Endothelial cell of umbilical vein (primary cell): ENCODE results near the gene RBM20.

Experiments used
- CTCF ChIP-seq, 2 donors: IDR thresholded peaks; 1 replicate in 1 of 2; 2 replicates in 1 of 2; pipeline ENCODE4 v1.5.1; 2011; ENCODE audit warnings: low read length in 2 of 2, mild to moderate bottlenecking in 2 of 2, moderate library complexity in 2 of 2, control low read depth in 1 of 2, inconsistent platforms in 1 of 2, low read depth in 1 of 2; ENCODE audit not compliant: insufficient read depth in 1 of 2; ENCODE audit errors: extremely low read depth in 1 of 2
- EZH2 ChIP-seq: IDR thresholded peaks from 2 replicates; pipeline ENCODE4 v1.6.1; 2012; ENCODE audit warnings: borderline replicate concordance, low read depth, mild to moderate bottlenecking, moderate library complexity, low read length, inconsistent platforms; ENCODE audit not compliant: severe bottlenecking
- FOS ChIP-seq: IDR thresholded peaks from 2 replicates; pipeline ENCODE4 v1.6.1; 2011; ENCODE audit warnings: mild to moderate bottlenecking, low read length, moderate library complexity, borderline replicate concordance; ENCODE audit not compliant: insufficient read depth
- GATA2 ChIP-seq: IDR thresholded peaks from 2 replicates; pipeline ENCODE4 v1.7.0; 2011; ENCODE audit warnings: low read depth, mild to moderate bottlenecking, moderate library complexity, mixed read lengths, low read length; ENCODE audit not compliant: insufficient read length, insufficient read depth
- JUN ChIP-seq: IDR thresholded peaks from 2 replicates; pipeline ENCODE4 v1.6.1; 2011; ENCODE audit warnings: borderline replicate concordance, low read depth; ENCODE audit not compliant: insufficient read length, insufficient read depth
- MAX ChIP-seq: IDR thresholded peaks from 2 replicates; pipeline ENCODE4 v1.6.1; 2011; ENCODE audit not compliant: insufficient read depth, insufficient read length
- MYC ChIP-seq: IDR thresholded peaks from one replicate; pipeline ENCODE4 v1.6.1; 2011; ENCODE audit warnings: mild to moderate bottlenecking, low read depth, low read length
- POLR2A ChIP-seq: IDR thresholded peaks from 2 replicates; pipeline ENCODE4 v1.6.1; 2012; ENCODE audit warnings: low read depth, mild to moderate bottlenecking, control low read depth, low read length
- POLR2AphosphoS5 ChIP-seq: IDR thresholded peaks from 2 replicates; pipeline ENCODE4 v1.6.1; 2012; ENCODE audit warnings: low read depth, mild to moderate bottlenecking, control low read depth, low read length, moderate library complexity; ENCODE audit not compliant: insufficient read depth

- no peak for TF ChIP-seq POLR2AphosphoS5
- TF ChIP-seq MYC: no peak
- TF ChIP-seq CTCF (IDR thresholded peaks at IDR 0.05; ENCODE audit: extremely low read depth in 1 of 2, insufficient read depth in 1 of 2, low read depth in 1 of 2, low read length in 2 of 2): no peak
- TF ChIP-seq MAX: no peak
- TF ChIP-seq FOS: no peak
- TF ChIP-seq POLR2A: no peak
- no peak for TF ChIP-seq JUN
- no peak for TF ChIP-seq EZH2
- no peak for TF ChIP-seq GATA2
Observed at GRCh38 chr10:110612087-110612486, 32.0 kb upstream of the RBM20 start.
